ENCODE data around the gene APOB.
A peak's percentile ranks its signal among the peaks of the same experiment; 100 is the strongest.

APOB gene

GRCh38 chr2:20977520-20978180, 66.2 kb downstream of the APOB start:
- DNase-seq, result no peak

DNA sequence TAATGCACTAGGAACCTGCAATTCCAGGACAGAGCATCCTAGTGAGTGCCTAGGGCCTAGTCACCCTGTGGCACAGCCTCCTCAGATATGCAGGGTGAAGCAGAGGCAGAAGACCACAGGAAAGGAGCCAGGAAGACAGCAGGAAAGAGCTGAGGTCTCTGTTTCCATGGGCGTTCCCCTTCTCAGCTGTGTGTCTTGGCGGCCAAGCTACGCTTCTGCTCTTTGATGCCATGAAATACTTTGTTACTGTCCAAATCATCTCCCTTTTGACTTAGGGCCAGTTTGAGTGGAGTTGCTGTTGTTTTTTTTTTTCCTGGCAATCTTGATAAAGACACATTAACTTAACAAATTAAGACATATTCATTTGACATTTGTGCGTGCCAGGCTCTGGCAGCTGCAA, 67.3 kb downstream of the APOB start:
- no peak for DNase-seq

DNA sequence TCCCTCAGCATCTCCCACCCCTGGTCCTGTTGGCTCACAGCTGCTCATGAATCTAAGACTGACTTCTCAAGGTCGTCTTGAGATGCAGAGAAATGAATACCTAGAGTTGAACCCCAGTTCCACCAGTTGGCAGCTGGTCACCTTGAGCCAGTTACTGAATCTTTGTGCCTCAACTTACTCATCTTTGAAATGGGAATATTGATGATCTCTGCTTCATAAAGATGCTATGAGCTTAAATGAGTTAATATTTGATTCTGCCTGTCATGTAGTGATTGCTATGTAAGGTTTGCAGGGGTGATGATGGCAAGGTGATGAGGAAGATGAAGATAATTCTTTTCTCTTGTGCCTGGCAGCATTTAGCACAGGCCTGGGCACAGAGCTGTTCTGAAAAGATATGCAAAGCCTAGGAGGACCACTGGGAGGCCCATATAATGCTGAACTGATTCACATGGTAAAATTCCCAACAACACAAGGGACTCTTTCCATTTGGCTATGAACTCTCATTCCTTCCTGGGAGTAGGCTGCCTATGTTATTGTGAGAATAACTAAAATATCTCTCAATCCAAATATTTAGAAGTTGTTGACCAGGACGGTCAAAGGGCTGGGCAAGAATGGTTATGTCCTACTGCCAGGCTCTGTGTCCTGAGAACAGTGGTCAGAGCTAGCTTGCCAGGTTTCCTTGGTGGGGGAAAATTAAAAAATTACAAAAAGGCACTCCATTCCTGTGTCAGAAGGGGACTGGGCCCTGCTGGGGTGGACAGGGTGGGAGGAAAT, 70.9 kb downstream of the APOB start:
- no peak for DNase-seq

GRCh38 chr2:20972110-20972509, 71.8 kb downstream of the APOB start:
- DNase-seq, result no peak

DNA sequence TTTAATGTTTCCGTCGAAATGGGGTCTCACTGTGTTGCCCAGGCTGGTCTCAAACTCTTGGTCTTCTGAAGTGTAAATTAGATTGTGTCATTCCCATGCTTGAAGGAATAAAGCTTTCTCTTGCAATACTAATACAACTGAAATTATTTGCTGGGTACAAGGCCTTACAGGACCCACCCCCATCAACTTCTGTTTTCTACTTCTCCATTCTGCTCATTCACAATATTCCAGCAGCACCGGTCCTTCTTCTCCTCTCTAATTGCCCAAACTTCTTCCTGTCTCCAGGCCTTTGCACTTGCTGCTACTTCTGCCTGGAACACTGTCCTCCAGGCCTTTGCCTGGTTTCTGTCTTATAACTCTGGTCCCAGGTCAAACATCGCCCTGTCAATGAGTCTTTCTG, 73.8 kb downstream of the APOB start:
- DNase-seq, result no peak

DNA sequence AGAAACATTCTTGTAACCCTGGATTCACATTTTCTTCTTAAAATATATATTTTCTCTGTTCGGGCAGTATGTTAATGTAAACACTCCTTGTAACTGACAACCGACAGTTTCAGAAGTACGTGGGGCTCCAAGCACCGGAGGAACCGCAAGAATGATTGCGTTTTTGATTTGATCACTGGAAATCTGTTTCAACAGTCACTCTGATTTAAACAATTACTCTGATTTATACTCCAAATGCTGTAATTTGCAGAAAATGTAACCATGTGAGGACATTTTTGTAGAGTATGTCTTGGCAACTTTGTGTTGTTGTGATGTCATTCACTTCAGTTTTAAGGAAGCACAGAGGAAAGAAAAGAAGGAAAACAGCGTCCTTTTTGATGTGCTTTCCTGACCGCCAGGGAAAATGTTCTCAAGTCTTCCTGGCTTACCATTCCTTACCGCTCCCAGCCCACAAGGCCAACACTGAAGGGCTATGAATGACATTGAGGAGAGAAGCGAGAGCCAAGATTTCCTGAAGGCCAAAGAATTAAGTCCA, 77.7 kb downstream of the APOB start:
- DNase-seq, result no peak

- no peak for DNase-seq
These were observed 78.7 kb downstream of the APOB start for GRCh38 chr2:20965221-20965620.

DNA sequence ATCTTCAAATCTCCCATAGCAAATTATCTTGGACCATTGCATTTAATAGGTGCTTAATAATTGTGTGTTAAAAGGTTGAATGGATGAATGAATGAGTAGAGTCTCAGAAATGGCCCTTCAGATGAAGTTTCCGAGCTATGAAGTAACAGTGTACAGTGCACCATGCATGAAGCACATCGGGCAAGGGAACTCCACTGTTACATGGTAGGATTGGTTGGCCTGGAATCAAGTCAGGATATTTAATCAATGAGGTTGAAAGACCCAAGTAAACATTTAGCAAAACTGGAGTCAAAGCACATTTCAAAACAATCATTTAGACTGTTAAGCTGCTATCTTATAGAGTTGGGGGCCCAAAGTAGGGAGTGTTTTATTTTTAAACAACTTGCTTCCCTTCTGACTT, 80.0 kb downstream of the APOB start:
- no peak for DNase-seq

- DNase-seq, result peak; percentile 61
These were observed 80.8 kb downstream of the APOB start for GRCh38 chr2:20962939-20963557.

DNA sequence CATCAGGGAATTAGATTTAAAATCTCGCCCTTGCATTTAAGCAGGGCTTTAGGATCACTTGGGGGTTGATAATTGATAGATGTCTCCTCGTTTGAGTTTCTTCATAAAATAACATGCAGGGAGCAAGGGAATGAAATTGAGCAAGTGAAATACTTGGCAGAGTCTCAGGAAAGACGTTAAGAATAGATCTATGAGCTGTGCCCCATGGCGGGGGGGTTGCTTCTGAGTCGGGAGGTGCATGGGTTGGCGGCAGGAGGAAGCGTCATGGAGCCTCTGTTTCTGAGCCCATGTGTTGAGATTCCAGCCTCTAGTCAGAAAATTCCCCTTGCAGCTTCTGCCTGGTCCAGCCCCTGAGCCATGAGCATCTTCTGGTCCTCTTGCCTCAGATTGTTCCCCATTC, 82.0 kb downstream of the APOB start:
- DNase-seq, result no peak

GRCh38 chr2:20960003-20960402, 83.9 kb downstream of the APOB start:
- DNase-seq, result no peak

GRCh38 chr2:20959252-20959651, 84.6 kb downstream of the APOB start:
- DNase-seq, result no peak

- no peak for DNase-seq
These were observed 85.9 kb downstream of the APOB start for GRCh38 chr2:20957788-20958525.

DNA sequence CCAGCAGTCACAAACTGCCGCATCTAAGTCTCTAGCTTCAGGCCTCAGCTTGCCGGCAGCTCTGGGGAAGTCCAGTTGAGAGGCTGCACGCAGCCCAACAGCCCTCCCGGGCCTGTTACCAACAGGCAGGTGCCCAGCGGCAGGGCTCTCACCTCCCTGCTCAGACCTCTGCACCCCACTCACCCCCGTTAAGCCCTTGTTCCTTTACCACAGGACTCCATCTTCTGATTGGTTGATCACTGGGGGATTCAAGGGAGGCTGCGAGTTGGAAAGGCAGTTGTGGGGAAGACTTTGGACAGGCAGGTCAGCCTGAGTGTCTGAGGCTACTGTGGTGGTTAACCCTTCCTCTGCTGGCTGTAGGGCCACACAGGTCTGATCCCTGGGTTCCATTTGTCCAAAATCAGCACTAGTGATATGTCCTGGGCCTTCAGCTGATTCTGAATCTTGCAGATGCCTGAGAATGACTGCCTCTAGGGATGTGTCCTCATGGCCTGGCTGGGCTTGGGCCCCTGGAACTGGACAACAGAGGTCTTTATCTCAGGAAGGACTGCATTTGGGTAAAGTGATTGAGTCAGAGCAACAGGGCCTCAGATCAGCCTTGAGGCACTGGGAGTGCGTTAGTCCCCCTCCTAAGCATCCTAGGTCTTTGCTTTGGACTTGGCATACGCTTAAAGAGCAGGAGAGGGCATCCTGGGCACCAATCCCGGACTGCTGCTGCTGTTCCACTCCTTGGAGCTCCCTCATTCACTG, 88.4 kb downstream of the APOB start:
- DNase-seq, result no peak

DNA sequence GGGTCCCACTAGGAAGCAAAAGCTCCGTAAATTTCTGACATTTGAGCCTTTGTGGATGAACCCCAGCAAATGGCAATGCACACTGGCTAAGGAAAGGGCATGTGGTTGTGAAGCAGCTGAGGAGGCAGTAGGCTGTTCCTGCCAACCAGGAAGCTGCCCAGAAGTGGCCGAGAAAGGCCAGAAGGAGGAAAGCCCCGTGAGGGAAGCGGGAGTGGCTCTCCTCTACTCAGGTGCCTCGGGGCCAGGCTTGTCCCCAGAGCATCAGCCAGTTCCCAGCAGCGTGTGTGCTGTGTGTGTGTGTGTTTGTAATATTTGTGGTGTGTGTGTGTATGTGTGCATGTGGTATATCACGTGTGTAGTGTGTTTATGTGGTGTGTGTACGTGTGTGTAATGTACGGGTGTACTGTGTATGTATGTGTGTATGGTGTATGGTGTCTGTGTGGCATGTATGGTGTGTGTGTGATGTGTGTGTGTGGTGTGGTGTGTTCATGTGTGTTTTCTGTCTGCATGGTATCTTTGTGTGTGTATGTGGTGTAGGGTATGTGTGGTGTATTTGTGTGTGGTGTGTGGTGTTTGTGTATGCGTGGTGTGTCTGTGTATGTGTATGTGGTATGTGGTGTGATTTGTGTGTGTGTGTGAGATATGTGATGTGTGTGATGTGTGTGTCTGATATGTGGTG, 90.6 kb downstream of the APOB start:
- DNase-seq, result no peak
